ENCODE data around the gene AP3S1. TPM values are rescaled to one million over a fixed set of nuclear protein-coding genes. Genes with fewer than 3 reads are reported as not detected.

AP3S1 gene
- total RNA-seq, 4 donors from 2014 or later = 59.2 to 207 (median 149) TPM

GRCh38 chr5:115854139-115854538, 12.4 kb downstream of the AP3S1 start:
- Histone ChIP-seq H3K36me3 (no peaks in the 10 kb centered on the region), H3K27me3 (no peaks in the 10 kb centered on the region), H3K4me3 (replicated peaks in 1 of 3) (no peak overlapping the region), H3K4me1 (peaks cover 9 to 19% of the 10 kb centered on the region in 2 donors), H3K27ac (no peak overlapping the region), H3K9me3 (no peaks in the 10 kb centered on the region)
- TF ChIP-seq POLR2A (IDR thresholded peaks at IDR 0.05) = no peak
- TF ChIP-seq CTCF (IDR thresholded peaks at IDR 0.05) = no peak
- 93 to 96% methylated on average over 3 of the region's 3 CpGs for WGBS, 2 donors
- intact Hi-C loops (cut with DNase I) = no loop called here
- no peak for DNase-seq

DNA sequence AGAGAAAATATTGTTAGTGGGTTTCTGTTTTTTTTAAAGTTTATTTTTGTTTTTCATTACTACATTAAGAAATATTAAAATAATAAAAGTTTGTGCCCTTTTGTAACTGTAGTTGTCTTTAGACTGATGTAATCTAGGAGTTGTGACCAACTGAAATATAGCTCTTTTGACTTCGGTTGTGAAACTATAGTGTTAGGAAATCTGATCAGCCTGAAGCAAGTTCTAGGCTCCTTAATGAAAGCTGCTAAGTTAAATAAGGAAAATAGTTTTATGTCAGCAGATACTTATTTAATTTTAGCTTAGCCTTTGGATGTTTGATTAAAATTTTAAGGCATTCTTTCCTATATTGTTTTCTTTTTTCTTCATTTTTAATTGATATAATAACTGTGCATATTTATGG, 14.2 kb downstream of the AP3S1 start:
- Histone ChIP-seq H3K4me3 (replicated peaks in 1 of 3) (no peak overlapping the region), H3K27ac (no peak overlapping the region), H3K9me3 (no peaks in the 10 kb centered on the region), H3K4me1 (peaks cover 9 to 13% of the 10 kb centered on the region in 2 donors), H3K27me3 (no peaks in the 10 kb centered on the region), H3K36me3 (no peaks in the 10 kb centered on the region)
- DNase-seq = no peak
- TF ChIP-seq POLR2A (IDR thresholded peaks at IDR 0.05) (no peak), CTCF (IDR thresholded peaks at IDR 0.05) (no peak)
- WGBS, 2 donors = 73 to 93% methylated on average over 1 of the region's 1 CpG
- intact Hi-C loops (cut with DNase I) = no loop called here

DNA sequence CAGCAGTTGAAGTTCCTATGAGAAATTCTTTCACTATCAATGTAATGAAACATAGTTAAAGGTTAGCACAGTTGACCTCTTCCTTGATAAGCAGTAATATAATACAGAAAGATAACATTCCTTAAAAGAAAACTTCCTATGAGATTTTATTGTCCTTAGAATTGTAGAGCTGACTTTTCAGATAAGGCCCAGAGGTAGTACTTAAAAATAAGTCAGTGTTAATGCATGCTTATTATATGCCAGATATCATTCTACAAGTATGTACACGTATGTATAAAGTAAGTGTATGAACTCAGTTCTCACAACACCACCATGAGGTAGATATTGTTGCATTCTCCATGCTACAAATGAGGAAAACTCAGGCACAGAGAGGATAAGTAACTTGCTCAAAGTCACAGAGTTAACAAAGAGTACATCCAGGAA, 15.3 kb downstream of the AP3S1 start:
- H3K9me3 ChIP-seq = no peaks in the 10 kb centered on the region
- no peak overlapping the region for H3K27ac ChIP-seq
- H3K4me1 ChIP-seq = peaks cover 9 to 12% of the 10 kb centered on the region in 2 donors
- no peaks in the 10 kb centered on the region for H3K27me3 ChIP-seq
- DNase-seq = no peak
- WGBS, 2 donors = 81 to 87% methylated on average over 1 of the region's 1 CpG
- intact Hi-C loops (cut with DNase I) = no loop called here
- H3K36me3 ChIP-seq = no peaks in the 10 kb centered on the region
- H3K4me3 ChIP-seq (replicated peaks in 1 of 3) = no peak overlapping the region
- TF ChIP-seq CTCF (IDR thresholded peaks at IDR 0.05) (no peak), POLR2A (IDR thresholded peaks at IDR 0.05) (no peak)

- Histone ChIP-seq H3K4me3 (replicated peaks in 1 of 3) (no peak overlapping the region), H3K27ac (no peak overlapping the region), H3K9me3 (no peaks in the 10 kb centered on the region), H3K27me3 (no peaks in the 10 kb centered on the region), H3K4me1 (peaks cover 9 to 12% of the 10 kb centered on the region in 2 donors), H3K36me3 (no peaks in the 10 kb centered on the region)
- intact Hi-C loops (cut with DNase I) = no loop called here
- WGBS, 2 donors = 78% methylated on average over 2 of the region's 2 CpGs
- TF ChIP-seq CTCF (IDR thresholded peaks at IDR 0.05) (no peak), POLR2A (IDR thresholded peaks at IDR 0.05) (no peak)
- no peak for DNase-seq
Observed at GRCh38 chr5:115857626-115858349, 16.1 kb downstream of the AP3S1 start.

GRCh38 chr5:115858396-115858795, 16.7 kb downstream of the AP3S1 start:
- Histone ChIP-seq H3K4me1 (peaks cover 9 to 12% of the 10 kb centered on the region in 2 donors), H3K27me3 (no peaks in the 10 kb centered on the region), H3K27ac (no peak overlapping the region), H3K4me3 (replicated peaks in 1 of 3) (no peak overlapping the region), H3K9me3 (no peaks in the 10 kb centered on the region), H3K36me3 (no peaks in the 10 kb centered on the region)
- intact Hi-C loops (cut with DNase I) = no loop called here
- no peak for TF ChIP-seq POLR2A (IDR thresholded peaks at IDR 0.05)
- no peak for TF ChIP-seq CTCF (IDR thresholded peaks at IDR 0.05)
- DNase-seq = no peak
- WGBS, 2 donors = 81 to 90% methylated on average over 3 of the region's 3 CpGs
